ENCODE results near the gene KRIT1. TPM values are rescaled to one million over a fixed set of nuclear protein-coding genes. Genes with fewer than 3 reads are reported as not detected.
"Not testable (repeated sequence)": the region's sequence is repeated elsewhere in the genome, so short reads cannot be mapped to it uniquely, and the experiment has no call there.

Gene KRIT1
- total RNA-seq, 1 experiment from 2014 or later, result 19.7 TPM

- no peaks in the 10 kb centered on the region for H3K27me3 ChIP-seq
- no peaks in the 10 kb centered on the region for H3K9me3 ChIP-seq
- no peak for DNase-seq
Measured at GRCh38 chr7:92259062-92259461, 13.3 kb upstream of the KRIT1 start.

GRCh38 chr7:92255308-92255707, 9.6 kb upstream of the KRIT1 start:
- Histone ChIP-seq H3K4me3 (no peak overlapping the region), H3K9me3 (no peaks in the 10 kb centered on the region), H3K27me3 (no peaks in the 10 kb centered on the region), H3K36me3 (peaks cover 4% of the 10 kb centered on the region; the same call in 1 of the 2 replicates)
- no peak for DNase-seq

More at GRCh38 chr7:92259062-92259461, 13.3 kb upstream of the KRIT1 start:
- Histone ChIP-seq H3K36me3 (no peaks in the 10 kb centered on the region), H3K4me3 (no peak overlapping the region)

GRCh38 chr7:92254800-92255199, 9.1 kb upstream of the KRIT1 start:
- H3K36me3 ChIP-seq, H3K4me3 ChIP-seq, DNase-seq, H3K9me3 ChIP-seq, H3K27me3 ChIP-seq: not testable (repeated sequence)

DNA sequence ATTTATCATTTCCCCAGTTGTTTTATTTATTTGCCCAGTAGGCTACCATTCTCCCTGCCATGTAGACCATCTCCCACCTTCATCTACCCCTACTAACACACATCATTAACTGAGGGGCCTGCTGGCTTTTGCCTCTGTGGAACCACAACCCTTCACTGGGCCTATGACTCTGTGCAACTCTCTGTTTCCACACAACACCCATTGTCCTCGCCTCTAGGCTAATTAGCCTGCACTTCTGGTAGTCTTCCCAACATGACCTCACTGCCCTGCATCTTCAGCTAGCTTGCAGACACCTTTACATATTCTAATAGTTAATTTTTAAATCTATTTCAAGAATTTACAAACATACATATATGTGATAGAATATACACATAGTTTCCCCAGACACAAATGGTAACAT, 7.5 kb upstream of the KRIT1 start:
- H3K9me3 ChIP-seq, result no peaks in the 10 kb centered on the region
- no peak overlapping the region for H3K4me3 ChIP-seq
- H3K36me3 ChIP-seq, result peaks cover 4% of the 10 kb centered on the region; the same call in 1 of the 2 replicates
- H3K27me3 ChIP-seq, result no peaks in the 10 kb centered on the region
- no peak for DNase-seq

DNA sequence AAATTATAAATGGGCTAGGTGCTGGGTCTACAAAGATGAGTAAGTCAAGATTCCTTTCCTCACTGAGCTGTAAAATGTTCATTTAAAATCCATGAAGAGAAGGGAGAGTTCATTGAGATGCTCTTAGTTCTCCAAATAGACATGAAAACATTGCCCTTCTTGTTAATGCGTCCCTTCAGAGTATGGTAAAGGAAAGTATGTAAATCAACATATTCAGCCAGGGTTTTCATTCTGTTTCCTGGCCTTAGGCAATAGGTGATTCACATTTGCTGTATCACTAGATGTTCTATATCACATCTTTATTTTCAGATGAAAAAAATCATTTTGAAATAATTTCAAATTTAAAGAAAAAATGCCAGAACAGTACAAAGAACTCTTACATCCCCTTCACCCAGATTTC, 5.5 kb upstream of the KRIT1 start:
- Histone ChIP-seq H3K9me3 (no peaks in the 10 kb centered on the region), H3K27me3 (no peaks in the 10 kb centered on the region), H3K4me3 (no peak overlapping the region), H3K36me3 (peaks cover 4% of the 10 kb centered on the region; the same call in 1 of the 2 replicates)
- no peak for DNase-seq

- H3K27me3 ChIP-seq, result no peaks in the 10 kb centered on the region
- no peak overlapping the region for H3K4me3 ChIP-seq
- DNase-seq, result no peak
- no peaks in the 10 kb centered on the region for H3K9me3 ChIP-seq
- H3K36me3 ChIP-seq, result peaks cover 4% of the 10 kb centered on the region; the same call in 1 of the 2 replicates
Measured at GRCh38 chr7:92250603-92251002, 4.9 kb upstream of the KRIT1 start.

DNA sequence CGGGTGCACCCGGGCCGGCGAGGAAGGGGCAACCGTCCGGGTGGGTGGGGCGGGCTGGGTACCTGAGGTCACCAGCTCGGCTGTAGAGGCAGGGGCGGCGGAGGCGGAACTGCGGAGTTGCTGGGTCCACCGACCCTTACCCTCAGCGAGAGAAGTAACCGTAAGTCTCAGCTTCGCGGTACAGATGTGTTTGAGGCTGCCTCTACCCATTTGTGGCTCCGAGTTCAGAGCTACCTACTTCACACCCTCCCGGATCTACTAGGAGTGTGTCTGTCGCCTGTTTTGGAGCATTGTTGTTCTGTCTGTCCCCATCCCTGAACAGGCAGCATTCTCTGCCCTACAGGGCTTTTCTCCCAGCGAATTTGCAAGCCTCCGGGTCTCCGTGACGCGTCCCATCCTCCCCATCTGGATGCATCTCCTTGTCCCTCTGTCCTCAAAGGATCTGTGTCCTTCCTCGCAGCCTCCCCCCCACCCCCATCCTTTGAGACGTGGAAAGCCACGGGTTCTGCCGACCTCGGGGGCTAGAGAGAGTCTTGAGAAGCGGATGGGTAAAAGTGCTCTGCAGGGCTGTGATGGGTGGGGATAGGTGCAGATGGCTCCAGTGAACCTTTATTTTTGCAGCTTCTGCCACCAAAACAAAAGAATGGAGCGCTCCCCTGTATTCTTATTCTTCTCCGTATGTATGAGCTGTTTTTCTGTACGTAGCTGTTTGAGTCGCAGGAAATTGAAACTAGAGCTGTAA, 817 bp upstream of the KRIT1 start:
- Histone ChIP-seq H3K27me3 (no peaks in the 10 kb centered on the region), H3K36me3 (peaks cover 3% of the 10 kb centered on the region), H3K9me3 (no peaks in the 10 kb centered on the region), H3K4me3 (peak overlapping the region; percentile 88)
- peak; percentile 8 for DNase-seq

DNA sequence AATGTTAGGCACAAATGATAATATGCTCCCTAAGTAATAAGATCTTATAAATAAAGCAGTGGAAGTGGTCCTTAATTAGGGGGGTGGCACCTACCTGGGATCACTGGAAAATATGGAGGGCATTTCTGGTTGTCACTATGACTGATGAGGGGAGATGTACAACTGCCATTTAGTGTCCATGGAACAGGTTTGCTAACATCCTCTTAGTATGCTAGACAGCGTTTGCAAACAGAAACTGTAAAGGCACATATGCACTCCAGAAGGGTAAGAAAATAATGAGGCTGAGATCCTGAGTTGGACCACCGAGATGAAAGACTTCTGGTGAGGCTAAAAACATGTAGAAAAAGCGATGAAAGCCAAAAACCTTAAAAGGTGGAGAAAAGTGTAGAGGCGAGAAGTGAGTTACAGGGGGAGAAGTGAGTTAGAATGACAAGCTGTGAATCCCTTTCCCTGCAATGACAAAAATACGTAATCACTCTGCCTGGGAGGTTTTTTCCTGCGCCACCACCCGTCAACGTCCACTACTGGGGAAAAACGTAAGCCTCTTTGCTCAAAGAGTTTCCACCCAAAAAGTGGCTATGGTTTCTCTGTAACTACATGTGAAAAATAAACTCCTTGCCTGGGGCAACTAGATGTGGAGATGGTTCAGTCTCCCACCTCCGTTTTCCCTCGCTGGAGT, 767 bp downstream of the KRIT1 start:
- Histone ChIP-seq H3K36me3 (peaks cover 16% of the 10 kb centered on the region), H3K4me3 (peak overlapping the region; percentile 88), H3K9me3 (no peaks in the 10 kb centered on the region), H3K27me3 (no peaks in the 10 kb centered on the region)
- DNase-seq, result no peak

GRCh38 chr7:92242972-92243371, 2.7 kb downstream of the KRIT1 start:
- DNase-seq, result no peak
- Histone ChIP-seq H3K27me3 (no peaks in the 10 kb centered on the region), H3K9me3 (no peaks in the 10 kb centered on the region), H3K4me3 (no peak overlapping the region), H3K36me3 (peaks cover 25% of the 10 kb centered on the region)

- Histone ChIP-seq H3K4me3 (no peak overlapping the region), H3K36me3 (peaks cover 21% of the 10 kb centered on the region), H3K27me3 (no peaks in the 10 kb centered on the region), H3K9me3 (no peaks in the 10 kb centered on the region)
- DNase-seq, result no peak
Measured at GRCh38 chr7:92230547-92230946, 15.2 kb downstream of the KRIT1 start.

GRCh38 chr7:92228742-92229141, 17.0 kb downstream of the KRIT1 start:
- Histone ChIP-seq H3K27me3 (no peaks in the 10 kb centered on the region), H3K36me3 (peaks cover 27% of the 10 kb centered on the region), H3K4me3 (no peak overlapping the region), H3K9me3 (no peaks in the 10 kb centered on the region)
- DNase-seq, result no peak

- peaks cover 30% of the 10 kb centered on the region for H3K36me3 ChIP-seq
- H3K9me3 ChIP-seq, result no peaks in the 10 kb centered on the region
- no peak for DNase-seq
- no peak overlapping the region for H3K4me3 ChIP-seq
- H3K27me3 ChIP-seq, result no peaks in the 10 kb centered on the region
Measured at GRCh38 chr7:92228100-92228499, 17.6 kb downstream of the KRIT1 start.

DNA sequence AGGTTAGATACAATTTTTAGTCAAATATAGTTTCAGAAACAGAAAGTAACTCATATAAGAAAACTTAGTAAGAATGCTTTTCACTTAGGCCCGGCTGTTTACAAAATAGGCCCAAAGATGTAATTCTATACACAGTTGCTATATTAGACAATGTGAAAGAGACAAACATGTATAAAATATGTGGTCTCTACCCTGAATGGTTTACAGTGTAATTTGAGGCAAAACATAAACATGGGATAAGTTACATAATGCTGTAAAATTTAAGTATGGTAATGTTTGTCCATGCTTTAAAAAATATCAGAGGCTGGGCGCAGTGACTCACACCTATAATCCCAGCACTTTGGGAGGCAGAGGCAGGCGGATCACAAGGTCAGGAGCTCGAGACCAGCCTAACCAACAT, 18.7 kb downstream of the KRIT1 start:
- no peaks in the 10 kb centered on the region for H3K27me3 ChIP-seq
- peak; percentile 5 for DNase-seq
- no peak overlapping the region for H3K4me3 ChIP-seq
- peaks cover 39% of the 10 kb centered on the region for H3K36me3 ChIP-seq
- H3K9me3 ChIP-seq, result no peaks in the 10 kb centered on the region

- no peaks in the 10 kb centered on the region for H3K9me3 ChIP-seq
- H3K36me3 ChIP-seq, result peaks cover 45% of the 10 kb centered on the region
Measured at GRCh38 chr7:92221766-92222165, 23.9 kb downstream of the KRIT1 start.

DNA sequence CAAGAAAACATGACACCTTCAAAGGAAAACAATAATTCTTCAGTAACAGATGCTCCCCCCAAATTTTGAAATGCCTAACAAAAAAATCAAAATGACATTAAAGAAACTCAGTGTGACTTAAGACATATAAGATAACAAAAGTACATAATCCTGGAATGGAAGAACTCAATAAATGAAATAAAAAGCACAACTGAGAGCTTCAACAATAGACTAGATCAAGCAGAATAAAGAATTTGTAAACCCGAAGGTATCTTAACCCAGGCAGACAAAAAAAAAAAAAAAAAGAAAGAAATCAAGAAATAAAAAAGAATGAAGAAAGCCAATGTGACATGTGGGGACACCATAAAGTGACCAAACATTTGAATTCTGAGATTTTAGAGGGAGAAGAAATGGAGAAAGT, 39.0 kb downstream of the KRIT1 start:
- Histone ChIP-seq H3K4me3 (no peak overlapping the region), H3K36me3 (peaks cover 40% of the 10 kb centered on the region), H3K27me3 (no peaks in the 10 kb centered on the region), H3K9me3 (peaks cover 2% of the 10 kb centered on the region; the same call in 1 of the 2 replicates)
- DNase-seq, result no peak

More at GRCh38 chr7:92221766-92222165, 23.9 kb downstream of the KRIT1 start:
- Histone ChIP-seq H3K4me3 (no peak overlapping the region), H3K27me3 (no peaks in the 10 kb centered on the region)
- DNase-seq, result no peak

- Histone ChIP-seq H3K36me3 (peaks cover 40% of the 10 kb centered on the region), H3K4me3 (no peak overlapping the region), H3K27me3 (no peaks in the 10 kb centered on the region), H3K9me3 (peaks cover 2% of the 10 kb centered on the region; the same call in 1 of the 2 replicates)
- no peak for DNase-seq
Measured at GRCh38 chr7:92205987-92206386, 39.7 kb downstream of the KRIT1 start.

GRCh38 chr7:92200791-92201190, 44.9 kb downstream of the KRIT1 start:
- no peak for DNase-seq
- Histone ChIP-seq H3K4me3 (no peak overlapping the region), H3K27me3 (no peaks in the 10 kb centered on the region), H3K36me3 (peaks cover 10% of the 10 kb centered on the region), H3K9me3 (no peaks in the 10 kb centered on the region)

DNA sequence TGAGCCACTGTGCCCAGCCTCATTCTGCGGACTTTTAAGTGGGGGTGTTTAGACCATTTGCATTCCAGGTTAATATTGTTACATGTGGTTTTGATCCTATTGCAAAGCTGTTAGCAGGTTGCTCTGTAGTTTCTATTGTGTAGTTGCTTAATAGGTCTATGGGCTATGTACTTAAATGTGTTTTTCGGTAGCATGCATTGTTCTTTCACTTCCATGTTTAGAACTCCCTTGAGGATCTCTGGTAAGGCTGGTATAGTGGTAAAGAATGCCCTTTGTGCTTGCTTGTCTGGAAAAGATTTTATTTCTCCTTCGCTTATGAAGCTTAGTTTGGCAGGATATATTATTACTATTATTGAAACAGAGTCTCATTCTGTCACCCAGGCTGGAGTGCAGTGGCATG, 53.4 kb downstream of the KRIT1 start:
- no peak overlapping the region for H3K4me3 ChIP-seq
- H3K27me3 ChIP-seq, result no peaks in the 10 kb centered on the region
- peaks cover 2% of the 10 kb centered on the region for H3K36me3 ChIP-seq
- no peak for DNase-seq
- peaks cover 11% of the 10 kb centered on the region for H3K9me3 ChIP-seq

Measured in MG63 (cell line).